ENCODE data around the gene TRIM10.

Gene TRIM10, protein sequence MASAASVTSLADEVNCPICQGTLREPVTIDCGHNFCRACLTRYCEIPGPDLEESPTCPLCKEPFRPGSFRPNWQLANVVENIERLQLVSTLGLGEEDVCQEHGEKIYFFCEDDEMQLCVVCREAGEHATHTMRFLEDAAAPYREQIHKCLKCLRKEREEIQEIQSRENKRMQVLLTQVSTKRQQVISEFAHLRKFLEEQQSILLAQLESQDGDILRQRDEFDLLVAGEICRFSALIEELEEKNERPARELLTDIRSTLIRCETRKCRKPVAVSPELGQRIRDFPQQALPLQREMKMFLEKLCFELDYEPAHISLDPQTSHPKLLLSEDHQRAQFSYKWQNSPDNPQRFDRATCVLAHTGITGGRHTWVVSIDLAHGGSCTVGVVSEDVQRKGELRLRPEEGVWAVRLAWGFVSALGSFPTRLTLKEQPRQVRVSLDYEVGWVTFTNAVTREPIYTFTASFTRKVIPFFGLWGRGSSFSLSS

GRCh38 chr6:30160785-30161531, at the start of gene TRIM10:
Gene TRIM10, minus strand, starts transcription at chr6:30161211. Its CDS starts 353 bp downstream, at chr6:30160858.
- no peak for DNase-seq (ENCODE audit: low read depth in 1 of 2, low spot score in 1 of 2)

GRCh38 chr6:30207619-30208295, 46.7 kb upstream of the TRIM10 start:
- no peak for DNase-seq (ENCODE audit: low read depth in 1 of 2, low spot score in 1 of 2)

GRCh38 chr6:30206799-30207618, 46.0 kb upstream of the TRIM10 start:
- no peak for DNase-seq (ENCODE audit: low read depth in 1 of 2, low spot score in 1 of 2)

GRCh38 chr6:30206152-30206551, 45.1 kb upstream of the TRIM10 start:
- DNase-seq (ENCODE audit: low read depth in 1 of 2, low spot score in 1 of 2), result no peak

DNA sequence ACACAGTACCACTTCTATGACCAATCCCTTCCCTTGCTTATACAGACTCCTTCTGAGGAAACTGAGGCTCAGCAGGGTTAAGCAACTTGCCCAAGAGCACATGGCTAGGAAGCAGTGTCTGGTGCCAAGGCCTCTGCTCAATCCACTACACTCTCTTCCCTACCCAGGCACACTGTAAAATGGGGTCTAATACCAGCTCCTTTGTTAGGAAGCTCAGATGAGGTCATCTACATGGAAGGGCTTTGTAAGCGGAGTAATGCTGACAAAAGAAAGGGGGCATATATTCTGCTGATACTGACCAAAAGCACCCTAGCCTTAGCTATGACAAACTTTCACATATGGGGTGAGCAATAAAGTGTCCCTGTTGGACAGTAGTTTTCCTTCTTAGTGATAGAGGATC, 43.1 kb upstream of the TRIM10 start:
- DNase-seq (ENCODE audit: low read depth in 1 of 2, low spot score in 1 of 2), result no peak

DNA sequence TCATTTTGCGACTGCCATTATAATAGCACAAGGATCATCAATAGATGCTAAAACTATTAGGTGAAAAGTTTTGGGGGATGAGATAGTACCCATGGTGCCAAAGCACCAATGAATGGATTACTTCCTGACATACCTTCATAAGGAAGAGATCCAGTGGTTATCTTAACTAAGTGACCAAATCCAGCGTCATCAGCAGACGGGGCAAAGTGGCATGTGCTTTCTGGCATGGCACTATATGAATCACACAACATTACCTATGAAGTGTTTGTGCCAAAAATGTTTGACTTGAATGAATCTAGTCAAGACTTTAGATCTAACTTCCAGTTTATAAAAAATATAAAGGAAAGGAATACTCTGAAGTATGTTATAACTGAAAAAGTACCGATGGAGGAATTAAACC, 41.4 kb upstream of the TRIM10 start:
- no peak for DNase-seq (ENCODE audit: low read depth in 1 of 2, low spot score in 1 of 2)

- DNase-seq (ENCODE audit: low read depth in 1 of 2, low spot score in 1 of 2), result no peak
Measured at GRCh38 chr6:30200551-30201281, 39.7 kb upstream of the TRIM10 start.

- DNase-seq (ENCODE audit: low read depth in 1 of 2, low spot score in 1 of 2), result no peak
Measured at GRCh38 chr6:30198166-30199084, 37.4 kb upstream of the TRIM10 start.

- no peak for DNase-seq (ENCODE audit: low read depth in 1 of 2, low spot score in 1 of 2)
Measured at GRCh38 chr6:30196376-30196775, 35.4 kb upstream of the TRIM10 start.

GRCh38 chr6:30195951-30196350, 34.9 kb upstream of the TRIM10 start:
- no peak for DNase-seq (ENCODE audit: low read depth in 1 of 2, low spot score in 1 of 2)

GRCh38 chr6:30194797-30195690, 34.0 kb upstream of the TRIM10 start:
- no peak for DNase-seq (ENCODE audit: low read depth in 1 of 2, low spot score in 1 of 2)

DNA sequence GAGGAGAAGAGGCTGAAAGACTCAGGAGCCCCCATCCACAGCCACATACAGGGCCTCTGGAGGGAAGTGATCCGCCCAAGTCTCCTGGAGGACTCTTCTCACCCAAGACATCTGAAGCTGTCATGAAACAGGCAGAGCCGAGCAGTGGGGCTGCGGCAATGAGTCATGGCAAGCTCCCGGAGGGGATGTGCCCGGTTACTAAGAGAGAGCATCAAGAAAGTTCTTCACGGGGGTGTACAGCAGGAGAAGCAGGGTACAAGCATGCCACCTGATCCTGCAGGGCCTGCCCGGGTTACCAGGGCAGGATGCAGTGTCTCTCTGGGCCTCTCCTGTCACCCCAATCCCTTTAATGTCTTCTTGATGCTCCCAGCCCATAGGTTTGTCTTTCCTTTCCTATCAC, 31.1 kb upstream of the TRIM10 start:
- DNase-seq (ENCODE audit: low read depth in 1 of 2, low spot score in 1 of 2), result no peak

GRCh38 chr6:30188541-30188940, 27.5 kb upstream of the TRIM10 start:
- DNase-seq (ENCODE audit: low read depth in 1 of 2, low spot score in 1 of 2), result no peak

DNA sequence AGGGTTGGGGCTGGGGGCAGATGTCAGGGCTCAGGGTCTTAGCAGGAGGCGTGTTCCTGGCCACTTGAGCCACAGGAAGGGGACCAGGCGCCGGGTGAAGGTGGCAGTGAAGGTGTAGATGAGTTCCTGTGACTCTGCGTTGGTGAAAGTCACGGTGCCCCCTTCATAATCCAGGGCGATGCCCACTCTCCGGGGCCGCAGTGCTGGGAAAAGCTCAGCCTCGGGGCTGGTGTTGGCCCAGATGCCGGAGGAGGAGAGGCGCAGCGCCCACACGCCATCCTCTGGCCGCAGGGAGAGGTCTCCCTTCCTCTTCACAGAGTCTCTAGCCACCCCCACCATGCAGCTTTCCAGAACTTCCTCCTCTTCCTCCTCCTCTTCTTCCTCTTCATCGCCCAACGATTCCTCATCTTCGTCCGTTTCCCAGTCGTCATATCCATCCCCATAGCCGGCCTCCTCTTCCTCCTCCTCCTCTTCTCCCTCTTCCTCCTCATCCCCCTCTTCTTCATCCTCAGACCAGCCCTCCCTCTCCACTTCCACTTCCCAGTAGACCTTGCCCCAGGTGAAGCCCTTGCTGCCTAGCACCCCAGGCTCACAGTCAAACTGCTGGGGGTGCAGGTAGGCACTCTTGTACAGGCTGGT, 25.0 kb upstream of the TRIM10 start:
- DNase-seq (ENCODE audit: low read depth in 1 of 2, low spot score in 1 of 2), result no peak

- no peak for DNase-seq (ENCODE audit: low read depth in 1 of 2, low spot score in 1 of 2)
Measured at GRCh38 chr6:30184417-30185031, 23.5 kb upstream of the TRIM10 start.

DNA sequence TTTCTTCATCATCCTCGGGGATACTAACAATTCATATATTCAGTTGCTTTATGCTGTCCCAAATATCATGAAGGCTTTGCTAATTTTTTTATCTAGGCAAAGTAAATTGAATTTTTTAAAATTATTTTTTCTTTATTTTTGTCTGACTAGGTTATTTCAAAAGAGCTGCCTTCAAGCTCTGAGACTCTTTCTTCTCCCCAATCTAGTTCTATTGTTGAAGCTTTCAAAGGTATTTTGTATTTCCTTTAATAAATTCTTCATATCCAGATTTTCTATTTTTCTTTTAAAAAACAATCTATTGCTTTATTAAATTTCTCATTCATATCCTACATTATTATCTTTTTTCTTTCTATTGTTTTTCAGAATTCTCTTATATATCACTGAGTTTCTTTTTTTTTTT, 19.1 kb upstream of the TRIM10 start:
- no peak for DNase-seq (ENCODE audit: low read depth in 1 of 2, low spot score in 1 of 2)

DNA sequence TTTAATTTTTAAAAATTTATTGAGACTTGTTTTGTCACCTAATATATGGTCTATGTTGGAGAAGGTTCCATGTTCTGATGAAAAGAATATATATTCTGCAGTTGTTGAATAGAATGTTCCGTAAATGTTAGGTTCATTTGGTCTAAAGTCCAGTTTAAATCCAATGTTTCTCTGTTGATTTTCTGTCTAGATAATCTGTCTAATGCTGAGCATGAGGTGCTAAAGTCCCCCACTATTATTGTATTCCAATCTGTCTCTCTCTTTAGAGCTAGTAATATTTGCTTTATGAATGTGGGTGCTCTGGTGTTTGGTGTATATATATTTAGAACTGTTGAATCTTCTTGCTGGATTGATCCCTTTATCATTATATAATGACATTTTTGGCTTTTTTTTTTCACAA, 17.8 kb upstream of the TRIM10 start:
- no peak for DNase-seq (ENCODE audit: low read depth in 1 of 2, low spot score in 1 of 2)

All from activated T-helper 1 cell treated with anti-CD3 and anti-CD28 coated beads, Interleukin-2, amount 50 U/mL, for 16 hours (primary cell).